HepG2 (cell line): ENCODE results near the gene CDCA5. TPM values are rescaled to one million over a fixed set of nuclear protein-coding genes. Genes with fewer than 3 reads are reported as not detected.

Experiments
- CBX2 ChIP-seq, 2 experiments: fragments of 200-600 bp in 1 of 2; sonication (generic); formaldehyde crosslinking in 1 of 2; IDR thresholded peaks; 2 replicates each; pipeline versions ENCODE4 v1.7.0 to v1.8.1; 2018 to 2022; ENCODE audit warnings: low read depth in 2 of 2, low read length in 1 of 2, mild to moderate bottlenecking in 1 of 2, missing genetic modification reagents in 1 of 2
- CCDC6 ChIP-seq: sonication (generic); formaldehyde crosslinking; IDR thresholded peaks from 2 replicates; pipeline ENCODE4 v1.8.1; 2022; ENCODE audit warnings: mild to moderate bottlenecking, missing genetic modification reagents, moderate library complexity
- ELF1 ChIP-seq: sonication (generic); formaldehyde crosslinking; IDR thresholded peaks from 2 replicates; pipeline ENCODE4 v1.4.0; 2020; ENCODE audit warnings: missing genetic modification reagents
- GLI4 ChIP-seq: sonication (generic); formaldehyde crosslinking; IDR thresholded peaks from 2 replicates; pipeline ENCODE4 v1.5.1; 2020; ENCODE audit warnings: missing genetic modification reagents, mild to moderate bottlenecking, moderate library complexity, borderline replicate concordance
- JUN ChIP-seq: sonication (generic); formaldehyde crosslinking; IDR thresholded peaks from 2 replicates; pipeline ENCODE4 v1.4.0; 2020; ENCODE audit warnings: mild to moderate bottlenecking, missing genetic modification reagents
- KAT8 ChIP-seq: IDR thresholded peaks from 2 replicates; pipeline ENCODE4 v1.6.1; 2016; ENCODE audit warnings: missing genetic modification reagents, missing compliant biosample characterization
- KLF15 ChIP-seq: sonication (generic); formaldehyde crosslinking; IDR thresholded peaks from 2 replicates; pipeline ENCODE4 v1.8.1; 2023; ENCODE audit warnings: borderline replicate concordance, mild to moderate bottlenecking, inconsistent platforms, missing genetic modification reagents, mixed read lengths
- LCORL ChIP-seq, 2 experiments: fragments of 450-650 bp in 1 of 2; sonication (generic) in 1 of 2; formaldehyde crosslinking in 1 of 2; IDR thresholded peaks; 2 replicates each; pipeline versions ENCODE4 v1.5.0 to v1.6.1; 2017 to 2020; ENCODE audit warnings: antibody characterized with exemption in 1 of 2, missing genetic modification reagents in 1 of 2
- MED1 ChIP-seq: sonication (generic); formaldehyde crosslinking; IDR thresholded peaks from 2 replicates; pipeline ENCODE4 v1.4.0; 2020; ENCODE audit warnings: missing genetic modification reagents
- NFYC ChIP-seq: IDR thresholded peaks from 2 replicates; pipeline ENCODE4 v1.6.1; 2016; ENCODE audit warnings: missing genetic modification reagents, missing compliant biosample characterization
- PBX3 ChIP-seq: sonication (generic); formaldehyde crosslinking; IDR thresholded peaks from 2 replicates; pipeline ENCODE4 v1.8.1; 2023; ENCODE audit warnings: missing genetic modification reagents, inconsistent platforms, borderline replicate concordance
- POLR2G ChIP-seq: fragments of 200-400 bp; formaldehyde crosslinking; IDR thresholded peaks from 2 replicates; pipeline ENCODE4 v1.6.1; 2018; ENCODE audit warnings: mild to moderate bottlenecking, low read depth, low read length, moderate library complexity
- RFX3 ChIP-seq: IDR thresholded peaks from 2 replicates; pipeline ENCODE4 v1.6.1; 2016; ENCODE audit warnings: missing biosample characterization, missing genetic modification reagents
- TAF15 ChIP-seq: fragments of 200-400 bp; formaldehyde crosslinking; IDR thresholded peaks from one replicate; pipeline ENCODE4 v1.6.1; 2018; ENCODE audit warnings: mild to moderate bottlenecking, low read depth, low read length; ENCODE audit not compliant: poor library complexity, severe bottlenecking
- TOPORS ChIP-seq: sonication (generic); formaldehyde crosslinking; IDR thresholded peaks from 2 replicates; pipeline ENCODE4 v1.8.0; 2023; ENCODE audit warnings: mild to moderate bottlenecking, missing genetic modification reagents
- TSC22D2 ChIP-seq: sonication (generic); formaldehyde crosslinking; IDR thresholded peaks from 2 replicates; pipeline ENCODE4 v1.5.1; 2020; ENCODE audit warnings: missing genetic modification reagents, mild to moderate bottlenecking, borderline replicate concordance
- ZNF136 ChIP-seq: sonication (generic); formaldehyde crosslinking; IDR thresholded peaks from 2 replicates; pipeline ENCODE4 v1.8.1; 2022; ENCODE audit warnings: low read depth, mild to moderate bottlenecking, moderate library complexity, missing genetic modification reagents
- ZNF326 ChIP-seq: sonication (generic); formaldehyde crosslinking; IDR thresholded peaks from 2 replicates; pipeline ENCODE4 v1.4.0; 2020; ENCODE audit warnings: missing genetic modification reagents, borderline replicate concordance
- ZNF749 ChIP-seq: sonication (generic); formaldehyde crosslinking; IDR thresholded peaks from 2 replicates; pipeline ENCODE4 v1.8.0; 2022; ENCODE audit warnings: mild to moderate bottlenecking, missing genetic modification reagents, moderate library complexity, borderline replicate concordance
- ZNF850 ChIP-seq: sonication (generic); formaldehyde crosslinking; conservative IDR thresholded peaks from 2 replicates; pipeline ENCODE4 v1.9.0; 2021; ENCODE audit warnings: mild to moderate bottlenecking, missing genetic modification reagents
- polyA plus RNA-seq, 8 experiments: library from polyadenylated mRNA; depleted of rRNA in 3 of 8; stranded (reverse) in 7 of 8; unstranded in 1 of 8; fragments of >200 nt; fragmentation: Illumina TruSeq in 4 of 8; extraction: Trizol in 4 of 8; gene quantifications; 2 replicates each; pipeline versions ENCODE4 v1.2.1 to v1.2.3, GENCODE V29; 2011 to 2016; ENCODE audit warnings: low read depth in 4 of 8, missing spikeins in 1 of 8, mixed read lengths in 1 of 8; ENCODE audit not compliant: insufficient read depth in 1 of 8
- total RNA-seq, 5 experiments: library from RNA; depleted of rRNA; stranded (reverse); fragments of >200 nt; fragmentation: Illumina TruSeq; extraction: Trizol; gene quantifications; 2 replicates each; pipeline ENCODE4 v1.2.3, GENCODE V29; 2016; ENCODE audit warnings: low read depth in 1 of 5
- TF ChIP-seq, protein P1 (sequence below): IDR thresholded peaks from 2 replicates; pipeline ENCODE4 v1.6.1; 2012; ENCODE audit warnings: inconsistent platforms
- TF ChIP-seq, protein P2 (sequence below): IDR thresholded peaks from 2 replicates; pipeline ENCODE4 v1.6.1; 2016; ENCODE audit warnings: mild to moderate bottlenecking
- TF ChIP-seq, protein P3 (sequence below), 2 experiments: sonication (generic) in 1 of 2; formaldehyde crosslinking in 1 of 2; IDR thresholded peaks; 2 replicates each; pipeline versions ENCODE4 v1.5.1 to v1.6.1; 2011 to 2020; ENCODE audit warnings: borderline replicate concordance in 1 of 2, low read depth in 1 of 2, low read length in 1 of 2, mild to moderate bottlenecking in 1 of 2, missing genetic modification reagents in 1 of 2, moderate library complexity in 1 of 2

The CDCA5 gene
- total and polyA plus RNA-seq, 2 of the 13 experiments (the other 11 are each of a cell fraction or from before 2014, with no cell fraction given), result 13.5 to 50.6 TPM

DNA sequence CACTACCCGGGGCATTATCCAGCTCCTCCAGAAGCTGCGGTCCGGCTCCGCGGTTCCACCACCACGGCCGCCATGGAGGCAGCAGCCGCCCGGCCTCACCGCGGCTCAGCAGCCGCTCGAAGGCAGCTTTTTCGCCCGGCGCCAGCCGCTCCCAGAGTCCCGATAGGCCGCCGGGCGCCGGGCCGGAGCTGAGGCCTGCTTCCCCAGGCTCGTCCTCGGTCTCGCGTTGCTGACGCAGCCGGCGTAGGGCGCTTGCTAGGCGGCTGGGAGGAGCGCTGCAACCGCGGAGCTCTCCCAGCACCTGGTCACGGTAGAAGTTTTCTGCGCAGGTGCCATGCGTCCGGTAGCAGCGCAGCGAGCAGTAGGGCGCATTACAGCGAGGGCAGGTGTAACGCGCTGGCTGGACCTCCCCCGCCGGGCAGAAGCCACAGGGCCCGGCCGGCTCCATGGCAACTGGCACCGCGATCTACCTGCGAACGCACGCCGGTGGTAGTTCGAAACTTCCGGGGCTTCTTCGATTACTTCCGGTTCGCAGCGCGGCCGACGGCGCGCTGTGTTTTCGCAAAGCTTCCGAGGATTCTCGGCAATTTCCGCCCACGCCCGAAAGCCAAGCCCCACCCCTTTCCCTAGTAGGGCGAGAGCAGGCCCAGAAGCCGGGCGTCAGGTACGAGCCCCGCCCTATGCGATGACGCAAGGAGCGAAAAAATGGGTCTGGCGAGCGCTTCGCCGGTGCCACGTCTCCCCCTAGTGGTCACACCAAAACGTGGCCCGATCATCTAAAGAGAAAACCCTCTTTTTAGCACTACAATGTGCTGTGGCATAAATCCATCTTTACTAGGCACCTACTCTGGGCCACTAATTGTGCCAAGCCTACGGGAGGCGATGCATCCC lies 33.6 kb upstream of the CDCA5 start, which contains the start of gene ZNHIT2 (continued):
- TF ChIP-seq ZNF749 (CRISPR knock-in tag) (no peak), NFYC (peak; percentile 24), RFX3 (peak; percentile 85), KLF15 (CRISPR knock-in tag) (no peak; the same call in 1 of the 2 replicates), ELF1 (CRISPR knock-in tag) (peak; percentile 91), GLI4 (CRISPR knock-in tag) (no peak), MED1 (no peak), LCORL (IDR thresholded peaks at IDR 0.05) (no peak), LCORL (CRISPR knock-in tag; IDR thresholded peaks at IDR 0.05) (peak; percentile 79; the same call in 1 of the 2 replicates), KAT8 (CRISPR knock-in tag) (peak; percentile 96), POLR2G (peak; percentile 93), TSC22D2 (CRISPR knock-in tag) (0 out of 2 replicates have a peak, but pooled peaks have one; percentile 10), PBX3 (no peak), ZNF326 (CRISPR knock-in tag) (peak; percentile 40; the same call in 1 of the 2 replicates), TAF15 (peak; percentile 31), ZNF850 (no peak), TOPORS (CRISPR knock-in tag) (peak; percentile 78), ZNF136 (CRISPR knock-in tag) (0 out of 2 replicates have a peak, but pooled peaks have one; percentile 24), CCDC6 (CRISPR knock-in tag) (peak; percentile 81), CBX2 (IDR thresholded peaks at IDR 0.05; ENCODE audit: low read depth, low read length) (no peak), CBX2 (CRISPR knock-in tag; IDR thresholded peaks at IDR 0.05; ENCODE audit: low read depth) (no peak), JUN (CRISPR knock-in tag) (0 out of 2 replicates have a peak, but pooled peaks have one; percentile 47)
- TF ChIP-seq, protein P1, sequence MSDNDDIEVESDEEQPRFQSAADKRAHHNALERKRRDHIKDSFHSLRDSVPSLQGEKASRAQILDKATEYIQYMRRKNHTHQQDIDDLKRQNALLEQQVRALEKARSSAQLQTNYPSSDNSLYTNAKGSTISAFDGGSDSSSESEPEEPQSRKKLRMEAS, result peak; percentile 81
- TF ChIP-seq, protein P2, sequence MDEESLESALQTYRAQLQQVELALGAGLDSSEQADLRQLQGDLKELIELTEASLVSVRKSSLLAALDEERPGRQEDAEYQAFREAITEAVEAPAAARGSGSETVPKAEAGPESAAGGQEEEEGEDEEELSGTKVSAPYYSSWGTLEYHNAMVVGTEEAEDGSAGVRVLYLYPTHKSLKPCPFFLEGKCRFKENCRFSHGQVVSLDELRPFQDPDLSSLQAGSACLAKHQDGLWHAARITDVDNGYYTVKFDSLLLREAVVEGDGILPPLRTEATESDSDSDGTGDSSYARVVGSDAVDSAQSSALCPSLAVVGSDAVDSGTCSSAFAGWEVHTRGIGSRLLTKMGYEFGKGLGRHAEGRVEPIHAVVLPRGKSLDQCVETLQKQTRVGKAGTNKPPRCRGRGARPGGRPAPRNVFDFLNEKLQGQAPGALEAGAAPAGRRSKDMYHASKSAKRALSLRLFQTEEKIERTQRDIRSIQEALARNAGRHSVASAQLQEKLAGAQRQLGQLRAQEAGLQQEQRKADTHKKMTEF (CRISPR knock-in tag), result peak; percentile 67
- TF ChIP-seq, protein P3, sequence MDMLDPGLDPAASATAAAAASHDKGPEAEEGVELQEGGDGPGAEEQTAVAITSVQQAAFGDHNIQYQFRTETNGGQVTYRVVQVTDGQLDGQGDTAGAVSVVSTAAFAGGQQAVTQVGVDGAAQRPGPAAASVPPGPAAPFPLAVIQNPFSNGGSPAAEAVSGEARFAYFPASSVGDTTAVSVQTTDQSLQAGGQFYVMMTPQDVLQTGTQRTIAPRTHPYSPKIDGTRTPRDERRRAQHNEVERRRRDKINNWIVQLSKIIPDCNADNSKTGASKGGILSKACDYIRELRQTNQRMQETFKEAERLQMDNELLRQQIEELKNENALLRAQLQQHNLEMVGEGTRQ (IDR thresholded peaks at IDR 0.05; ENCODE audit: low read depth, low read length), result no peak
- TF ChIP-seq, protein P3 (CRISPR knock-in tag; IDR thresholded peaks at IDR 0.05; ENCODE audit: borderline replicate concordance), result peak; percentile 70; the same call in 1 of the 2 replicates
